RWPE1 (cell line): ENCODE measurements around the gene MKS1.

Source experiments
- CTCF ChIA-PET: fragments of 350-600 bp; sonication (Branson Sonifier 250); formaldehyde crosslinking; extraction: SDS; loops from one replicate; lab custom pipeline; 2021; lab: Yijun Ruan, JAX
- POLR2A ChIA-PET: fragments of 400-600 bp; formaldehyde crosslinking; extraction: SDS; loops from one replicate; lab custom pipeline; 2020; ENCODE audit warnings: antibody characterized with exemption; ENCODE audit not compliant: low non-redundant PET; lab: Yijun Ruan, JAX
- DNase-seq: peaks from one replicate; pipeline ENCODE4 v3.0.0; 2012; ENCODE audit warnings: low spot score
- H3K27ac ChIP-seq: fragments of 450-650 bp; 2 replicates; pipeline ENCODE4 v1.5.1; 2017
- TF ChIP-seq, protein P1 (sequence below): fragments of 450-650 bp; conservative IDR thresholded peaks from 2 replicates; pipeline ENCODE4 v1.5.1; 2017; ENCODE audit warnings: low read depth, mild to moderate bottlenecking

The MKS1 gene

DNA sequence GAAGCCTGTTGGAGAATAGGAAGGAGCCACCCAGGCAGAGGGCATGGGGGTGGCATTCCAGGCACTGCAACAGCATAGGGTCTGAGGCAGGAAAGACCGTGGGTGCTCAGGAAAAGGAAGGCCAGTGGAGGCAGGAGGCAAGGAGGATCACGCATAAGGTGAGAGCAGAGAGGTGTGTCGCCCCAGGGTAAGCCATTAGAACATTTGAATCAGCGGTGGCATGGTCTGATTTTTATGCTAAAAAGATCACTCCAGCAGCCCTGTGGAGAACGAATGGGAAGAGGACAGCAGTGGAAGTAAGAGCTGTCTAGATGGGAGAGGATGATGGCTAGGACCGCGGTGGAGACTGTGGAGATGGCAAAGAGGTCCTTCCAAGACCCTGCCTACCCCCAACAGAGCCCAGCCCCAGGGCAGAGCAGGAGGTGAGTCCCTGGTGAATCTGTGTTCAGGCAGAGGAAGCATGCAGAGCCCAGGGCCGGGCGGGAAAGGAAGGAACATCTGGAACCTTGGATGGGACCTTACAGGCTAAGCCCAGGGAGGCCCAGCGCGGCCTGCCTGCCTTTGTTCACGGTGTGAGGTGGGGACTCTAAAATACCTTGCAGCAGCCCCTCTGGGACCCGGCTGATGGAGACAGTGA is 27.2 kb upstream of the MKS1 start:
- ChIA-PET CTCF (interaction anchor here (0.5 to 0.6 kb wide), 3 partner anchors 90 to 453 kb away, joined by 3 to 5 read pairs (median 5); no protein-coding TSS in a partner anchor), POLR2A (no interaction called here)
- TF ChIP-seq, protein P1, sequence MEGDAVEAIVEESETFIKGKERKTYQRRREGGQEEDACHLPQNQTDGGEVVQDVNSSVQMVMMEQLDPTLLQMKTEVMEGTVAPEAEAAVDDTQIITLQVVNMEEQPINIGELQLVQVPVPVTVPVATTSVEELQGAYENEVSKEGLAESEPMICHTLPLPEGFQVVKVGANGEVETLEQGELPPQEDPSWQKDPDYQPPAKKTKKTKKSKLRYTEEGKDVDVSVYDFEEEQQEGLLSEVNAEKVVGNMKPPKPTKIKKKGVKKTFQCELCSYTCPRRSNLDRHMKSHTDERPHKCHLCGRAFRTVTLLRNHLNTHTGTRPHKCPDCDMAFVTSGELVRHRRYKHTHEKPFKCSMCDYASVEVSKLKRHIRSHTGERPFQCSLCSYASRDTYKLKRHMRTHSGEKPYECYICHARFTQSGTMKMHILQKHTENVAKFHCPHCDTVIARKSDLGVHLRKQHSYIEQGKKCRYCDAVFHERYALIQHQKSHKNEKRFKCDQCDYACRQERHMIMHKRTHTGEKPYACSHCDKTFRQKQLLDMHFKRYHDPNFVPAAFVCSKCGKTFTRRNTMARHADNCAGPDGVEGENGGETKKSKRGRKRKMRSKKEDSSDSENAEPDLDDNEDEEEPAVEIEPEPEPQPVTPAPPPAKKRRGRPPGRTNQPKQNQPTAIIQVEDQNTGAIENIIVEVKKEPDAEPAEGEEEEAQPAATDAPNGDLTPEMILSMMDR, result no peak
- no peak overlapping the region for H3K27ac ChIP-seq
- DNase-seq, result no peak

DNA sequence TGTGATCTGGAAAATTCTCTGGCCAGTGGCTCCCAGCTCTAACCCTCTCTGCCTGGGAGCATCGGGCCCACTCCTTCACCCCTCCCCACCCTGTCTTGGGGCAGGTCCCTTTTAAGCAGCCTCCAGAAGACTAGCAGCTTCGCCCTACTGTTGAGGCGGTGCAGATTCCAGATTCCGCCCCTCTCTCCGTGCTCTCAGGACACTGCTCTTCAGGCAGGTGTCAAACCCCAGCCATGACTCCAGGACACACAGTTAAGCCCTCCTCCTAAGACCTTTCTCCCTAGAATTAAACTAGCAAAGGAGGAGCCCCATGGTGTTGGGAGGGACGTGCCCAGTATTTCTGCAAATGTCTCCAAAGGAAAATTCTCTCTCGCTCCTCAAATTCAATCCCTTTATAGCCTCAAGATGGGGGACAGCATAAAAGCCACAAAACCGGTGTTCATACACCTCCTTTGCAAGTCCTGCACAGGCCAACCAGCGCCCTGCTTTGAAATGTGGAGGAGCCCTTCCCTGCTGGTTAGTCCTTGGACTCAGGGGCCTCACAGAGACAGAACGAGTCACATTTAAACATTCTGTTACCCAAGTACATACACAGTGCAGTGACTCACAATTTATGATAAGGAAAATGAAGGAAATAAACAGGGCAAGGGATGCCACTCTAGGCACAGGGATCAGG is 26.5 kb upstream of the MKS1 start:
- POLR2A ChIA-PET, result no interaction called here

DNA sequence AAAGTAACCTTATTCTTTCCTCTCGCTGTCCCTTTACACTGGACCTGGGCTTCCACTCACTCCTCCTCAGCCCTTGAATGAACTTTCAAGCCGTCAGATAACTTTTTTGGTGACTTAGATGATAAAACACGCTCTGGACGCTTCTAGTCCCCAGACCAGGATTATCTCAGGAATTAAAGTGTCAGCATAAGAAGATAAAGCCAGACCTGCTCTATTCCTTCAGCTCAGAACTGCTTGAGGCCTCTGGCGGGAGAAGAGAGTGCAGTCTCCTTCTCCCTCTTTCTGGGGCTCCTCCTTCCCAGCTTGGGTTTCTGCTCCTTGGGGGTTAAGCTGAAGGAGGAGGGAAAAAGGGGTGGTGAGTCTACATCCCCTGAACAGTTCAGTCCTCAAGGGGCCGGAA is 25.9 kb upstream of the MKS1 start:
- TF ChIP-seq, protein P1, result no peak
- ChIA-PET CTCF (interaction anchor here (0.6 to 0.7 kb wide), 2 partner anchors 8 to 11 kb away, joined by 3 read pairs; no protein-coding TSS in a partner anchor), POLR2A (no interaction called here)
- DNase-seq, result no peak
- H3K27ac ChIP-seq, result no peak overlapping the region

More for the DNA sequence above, 26.5 kb upstream of the MKS1 start:
- CTCF ChIA-PET, result interaction anchor here (0.6 to 0.7 kb wide), 2 partner anchors 9 to 401 kb away, joined by 3 to 5 read pairs; no protein-coding TSS in a partner anchor
- TF ChIP-seq, protein P1, result no peak
- H3K27ac ChIP-seq, result no peak overlapping the region
- no peak for DNase-seq

DNA sequence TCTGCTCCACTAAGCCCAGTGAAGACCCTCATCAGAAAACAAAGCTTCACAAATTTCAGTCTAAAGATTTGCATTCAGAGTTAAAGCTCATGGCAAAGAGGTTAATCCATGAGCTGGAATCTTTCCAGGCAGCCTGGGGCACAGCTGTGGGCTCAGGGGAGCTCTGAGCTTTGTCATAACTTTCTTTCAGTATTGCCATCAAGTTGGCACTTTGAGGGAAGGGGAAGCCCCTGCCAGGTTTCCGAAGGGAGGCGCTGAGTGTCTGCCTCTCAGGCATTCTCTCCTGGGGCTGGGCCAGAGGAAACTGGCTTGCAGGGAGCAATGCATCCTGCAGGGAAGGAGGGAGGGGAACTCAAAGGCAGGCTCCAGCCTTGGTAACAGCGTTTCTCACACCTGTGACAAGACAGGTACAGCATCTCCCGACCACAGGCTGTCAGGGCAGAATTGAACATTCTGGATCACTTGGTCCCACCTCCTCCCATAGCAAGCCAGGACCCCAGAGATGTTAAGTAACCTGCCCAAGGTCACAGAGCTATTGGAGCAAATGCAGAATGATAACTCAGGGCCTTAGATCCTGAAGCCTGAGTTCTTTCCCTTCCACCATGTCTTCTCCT is 23.2 kb upstream of the MKS1 start:
- no peak for DNase-seq
- TF ChIP-seq, protein P1, result no peak
- H3K27ac ChIP-seq, result no peak overlapping the region
- ChIA-PET POLR2A (no interaction called here), CTCF (interaction anchor here (0.5 to 0.6 kb wide), 2 partner anchors 75 to 109 kb away, joined by 3 to 6 read pairs; partner anchors contain the start of gene OR4D2)

DNA sequence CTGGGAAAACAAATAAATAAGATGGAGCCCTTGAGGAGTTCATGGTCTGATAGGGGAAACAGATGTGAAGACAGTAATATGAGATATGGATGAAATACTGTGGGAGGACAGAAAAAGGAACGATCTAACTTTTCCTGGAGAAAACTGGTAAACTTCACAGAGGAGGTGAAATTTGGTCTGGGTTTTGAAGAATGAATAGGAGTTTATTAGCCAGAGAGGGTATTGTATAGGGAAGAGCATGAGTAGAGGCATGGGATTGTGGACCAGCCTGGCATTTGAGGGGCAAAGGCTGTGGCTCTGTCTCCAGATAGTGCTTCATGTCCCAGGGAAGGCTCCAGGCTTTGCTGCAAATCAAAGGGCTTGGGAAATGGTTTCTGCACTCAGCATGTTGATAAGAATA is 20.9 kb upstream of the MKS1 start:
- no peak for DNase-seq
- H3K27ac ChIP-seq, result no peak overlapping the region
- TF ChIP-seq, protein P1, result no peak
- POLR2A ChIA-PET, result no interaction called here
- CTCF ChIA-PET, result no interaction called here

DNA sequence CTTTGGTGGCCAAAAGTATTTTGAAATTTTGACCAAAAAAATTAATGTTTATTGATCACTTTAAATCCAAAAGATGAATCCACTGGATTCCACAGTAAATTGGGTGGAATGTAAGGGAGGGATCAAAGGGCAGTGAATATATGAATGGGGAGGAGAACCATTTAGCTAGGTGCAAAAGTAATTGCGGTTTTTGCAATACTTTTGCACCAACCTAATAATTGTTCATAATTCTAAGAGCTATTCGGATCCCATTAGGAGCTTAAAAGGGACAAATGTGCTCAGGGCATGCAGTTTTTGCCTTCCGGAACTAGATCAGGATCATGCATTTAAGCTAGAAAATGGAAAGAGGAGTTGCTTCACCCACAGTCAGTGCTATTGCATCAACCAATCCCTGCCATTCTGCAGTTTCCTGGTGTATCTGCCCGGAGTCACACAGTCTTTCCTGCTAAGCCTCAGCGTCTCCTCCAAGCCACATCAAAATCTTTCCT is 19.1 kb upstream of the MKS1 start, which contains the start of gene LPO:
Gene LPO (plus strand): TSS at position 438 of the 488 bp plus-strand sequence. CDS start 4,396 bp downstream, outside the sequence.
- H3K27ac ChIP-seq, result no peak within 1 kb of the TSS
- ChIA-PET CTCF (interaction anchor here (0.7 to 1.5 kb wide), 2 partner anchors 12 to 22 kb away, joined by 3 to 6 read pairs; no protein-coding TSS in a partner anchor), POLR2A (no interaction called here)
- DNase-seq, result no peak
- TF ChIP-seq, protein P1, result no peak
